K562 (cell line): ENCODE measurements around the gene PYGO2. TPM values are rescaled to one million over a fixed set of nuclear protein-coding genes. Genes with fewer than 3 reads are reported as not detected.
A peak's percentile ranks its signal among the peaks of the same experiment; 100 is the strongest.

Source experiments
- CBX8 ChIP-seq: fragments of 200-600 bp; sonication (generic); IDR thresholded peaks from 2 replicates; pipeline ENCODE4 v1.6.1; 2012; ENCODE audit warnings: borderline replicate concordance, mixed run types, low read depth, mild to moderate bottlenecking, moderate library complexity, mixed read lengths, low read length, control low read depth, inconsistent platforms; ENCODE audit not compliant: poor library complexity, severe bottlenecking; ENCODE audit errors: extremely low read depth
- CHD7 ChIP-seq: fragments of 200-600 bp; sonication (generic); IDR thresholded peaks from one replicate; pipeline ENCODE4 v1.6.1; 2012; ENCODE audit warnings: mild to moderate bottlenecking, low read depth, low read length, inconsistent platforms
- DPF2 ChIP-seq: fragments of 450-650 bp; IDR thresholded peaks from 2 replicates; pipeline ENCODE4 v1.6.1; 2016
- HOXB6 ChIP-seq: fragments of 250-450 bp; sonication (Bioruptor Pico); IDR thresholded peaks from 2 replicates; pipeline ENCODE4 v1.5.1; 2022; ENCODE audit warnings: mild to moderate bottlenecking, borderline replicate concordance
- NCOA1 ChIP-seq: fragments of 450-650 bp; IDR thresholded peaks from 2 replicates; pipeline ENCODE4 v1.6.1; 2016; ENCODE audit warnings: low read depth
- RBM22 ChIP-seq: fragments of 200-400 bp; formaldehyde crosslinking; IDR thresholded peaks from 2 replicates; pipeline ENCODE4 v1.6.1; 2018; ENCODE audit warnings: low read length, low read depth; ENCODE audit not compliant: poor library complexity, severe bottlenecking
- ZBTB7A ChIP-seq: IDR thresholded peaks from 2 replicates; pipeline ENCODE4 v1.6.1; 2011; ENCODE audit warnings: low read depth, mild to moderate bottlenecking, low read length, moderate library complexity, borderline replicate concordance; ENCODE audit not compliant: control insufficient read depth
- ZNF133 ChIP-seq: fragments of 250-450 bp; sonication (Bioruptor Pico); IDR thresholded peaks from 2 replicates; pipeline ENCODE4 v1.4.0; 2020; ENCODE audit warnings: mild to moderate bottlenecking
- polyA plus RNA-seq, 8 experiments: library from polyadenylated mRNA; depleted of rRNA in 4 of 8; stranded (reverse) in 5 of 8; unstranded in 3 of 8; fragments of >200 nt; fragmentation: Nextera tagmentation in 2 of 8; fragmentation: Illumina TruSeq in 1 of 8; extraction: Ambion mirVana in 2 of 8; extraction: Trizol in 1 of 8; gene quantifications; 2 replicates each; pipeline versions ENCODE4 v1.2.1 to v1.2.3, GENCODE V29; 2011 to 2014; ENCODE audit warnings: inconsistent platforms in 1 of 8, missing spikeins in 1 of 8
- total RNA-seq, 7 experiments: library from RNA; depleted of rRNA in 6 of 7; stranded (reverse); fragments of >200 nt in 6 of 7; fragmentation: Illumina TruSeq in 2 of 7; extraction: Trizol in 2 of 7; gene quantifications; 2 replicates each; pipeline versions ENCODE4 v1.2.1 to v1.2.3, GENCODE V29; 2011 to 2021; ENCODE audit warnings: low replicate concordance in 1 of 7

Gene PYGO2
- total and polyA plus RNA-seq, 9 of the 15 experiments (the other 6 are each of a cell fraction or from before 2014, with no cell fraction given), result 8.3 to 36.2 (median 18.2) TPM

- TF ChIP-seq CHD7, result no peak
- TF ChIP-seq DPF2, result peak; percentile 90
- TF ChIP-seq ZNF133 (CRISPR knock-in tag), result no peak
- no peak for TF ChIP-seq ZBTB7A
- TF ChIP-seq RBM22, result no peak
- no peak for TF ChIP-seq CBX8
- TF ChIP-seq HOXB6 (CRISPR knock-in tag), result no peak
- TF ChIP-seq NCOA1, result 0 out of 2 replicates have a peak, but pooled peaks have one; percentile 13
Measured at GRCh38 chr1:154973344-154974101, 11.9 kb upstream of the PYGO2 start (continued).
